Sciatic nerve (tissue), 2 donors: ENCODE results near the gene GPA33. TPM values are rescaled to one million over a fixed set of nuclear protein-coding genes. Genes with fewer than 3 reads are reported as not detected.
"Not testable (repeated sequence)": the region's sequence is repeated elsewhere in the genome, so short reads cannot be mapped to it uniquely, and the experiment has no call there.

ENCODE experiments used
- ATAC-seq: fragments of 200-7000 bp; cut with Tn5 transposase; one replicate; pipeline ENCODE4 v1.9.1; 2020; ENCODE audit warnings: mild to moderate bottlenecking, moderate library complexity
- DNase-seq: peaks from one replicate; pipeline ENCODE4 v3.0.0-alpha.2; 2020; ENCODE audit warnings: low spot score
- intact Hi-C: fragments of 100-400 bp; cut with DNase I; formaldehyde crosslinking; loops from one replicate; pipeline ENCODE4 v1.14.2; 2022
- total RNA-seq: library from RNA; stranded (reverse); fragmentation: NEBNext Ultra II Directional; extraction: Animal tissue kit (Norgen Biotek cat#: 25700); gene quantifications from one replicate; pipeline ENCODE4 v1.2.1, GENCODE V29; 2021
- donor health status: DM: no; HTN: no; CAD: no.
- donor health status: DM: no; HTN: no; CAD: no.

GPA33 gene
- total RNA-seq, 1 donor from 2014 or later: not detected

- intact Hi-C loops: loop anchor here (5.0 to 10.0 kb wide), 2 partner anchors 377 to 469 kb away; no protein-coding TSS in a partner anchor
- ATAC-seq (no peak), DNase-seq (no peak)
Measured at GRCh38 chr1:167065471-167065870, 24.7 kb downstream of the GPA33 start.

- no peak for DNase-seq
- no peak for ATAC-seq
- intact Hi-C loops: loop anchor here (5.0 to 10.0 kb wide), 2 partner anchors 378 to 470 kb away; no protein-coding TSS in a partner anchor
Measured at GRCh38 chr1:167064621-167065020, 25.6 kb downstream of the GPA33 start.

GRCh38 chr1:167061073-167061464 lies 29.1 kb downstream of the GPA33 start:
- intact Hi-C loops: loop anchor here (10.0 kb wide), 1 partner anchor 474 kb away; no protein-coding TSS in a partner anchor
- ATAC-seq: no peak
- DNase-seq: no peak

- ATAC-seq (no peak), DNase-seq (no peak)
- intact Hi-C loops: loop anchor here (10.0 kb wide), 1 partner anchor 474 kb away; no protein-coding TSS in a partner anchor
Measured at GRCh38 chr1:167060141-167061072, 29.8 kb downstream of the GPA33 start.

GRCh38 chr1:167059809-167060107 lies 30.4 kb downstream of the GPA33 start:
- DNase-seq (no peak), ATAC-seq (no peak)
- intact Hi-C loops: loop anchor here (5.0 to 10.0 kb wide), 3 partner anchors 152 to 1318 kb away; no protein-coding TSS in a partner anchor

GRCh38 chr1:167059045-167059808 lies 30.9 kb downstream of the GPA33 start:
- intact Hi-C loops: loop anchor here (5.0 kb wide), 2 partner anchors 152 to 1318 kb away; no protein-coding TSS in a partner anchor
- DNase-seq (peak; percentile 88), ATAC-seq (peak; percentile 74)

GRCh38 chr1:167057241-167057688 lies 32.9 kb downstream of the GPA33 start:
- DNase-seq: no peak
- intact Hi-C loops: loop anchor here (5.0 kb wide), 2 partner anchors 150 to 1320 kb away; no protein-coding TSS in a partner anchor
- ATAC-seq: no peak

- DNase-seq (no peak), ATAC-seq (no peak)
- intact Hi-C loops: loop anchor here (5.0 kb wide), 2 partner anchors 149 to 1321 kb away; no protein-coding TSS in a partner anchor
Measured at GRCh38 chr1:167056529-167057231, 33.5 kb downstream of the GPA33 start.

- no peak for DNase-seq
- ATAC-seq: no peak
- intact Hi-C loops: loop anchor here (5.0 kb wide), 2 partner anchors 148 to 1322 kb away; no protein-coding TSS in a partner anchor
Measured at GRCh38 chr1:167054946-167055630, 35.1 kb downstream of the GPA33 start.

- no peak for DNase-seq
- intact Hi-C loops: no loop called here
- no peak for ATAC-seq
Measured at GRCh38 chr1:167054531-167054930, 35.6 kb downstream of the GPA33 start.

- DNase-seq (no peak), ATAC-seq (no peak)
- intact Hi-C loops: no loop called here
Measured at GRCh38 chr1:167052389-167052788, 37.8 kb downstream of the GPA33 start.

- intact Hi-C loops: no loop called here
- DNase-seq (no peak), ATAC-seq (no peak)
Measured at GRCh38 chr1:167051907-167052306, 38.3 kb downstream of the GPA33 start.

- ATAC-seq (peak; percentile 74), DNase-seq (no peak)
- intact Hi-C loops: no loop called here
Measured at GRCh38 chr1:167043752-167044488, 46.3 kb downstream of the GPA33 start.

GRCh38 chr1:167033646-167034045 lies 56.5 kb downstream of the GPA33 start:
- intact Hi-C loops: no loop called here
- ATAC-seq (no peak), DNase-seq (no peak)

- ATAC-seq, intact Hi-C loops, DNase-seq: not testable (repeated sequence)
Measured at GRCh38 chr1:167029553-167029952, 60.6 kb downstream of the GPA33 start.

- intact Hi-C loops: no loop called here
- DNase-seq (no peak), ATAC-seq (no peak)
Measured at GRCh38 chr1:167022384-167022783, 67.8 kb downstream of the GPA33 start.

GRCh38 chr1:167016100-167016750 lies 74.0 kb downstream of the GPA33 start:
- DNase-seq: no peak
- intact Hi-C loops: no loop called here

More at GRCh38 chr1:167016100-167016750, 74.0 kb downstream of the GPA33 start:
- ATAC-seq: no peak
